Cortex of kidney (tissue), 1 donor: ENCODE results near the gene PXDC1.
"Not testable (repeated sequence)": the region's sequence is repeated elsewhere in the genome, so short reads cannot be mapped to it uniquely, and the experiment has no call there.

Source experiments
- DNase-seq: peaks from one replicate; lab custom pipeline; 2025; lab: John Stamatoyannopoulos, UW

Gene PXDC1

GRCh38 chr6:3731700-3732099, 19.8 kb downstream of the PXDC1 start:
- no peak for DNase-seq

- DNase-seq, result no peak
Measured at GRCh38 chr6:3729603-3730344, 21.7 kb downstream of the PXDC1 start.

GRCh38 chr6:3727593-3728108, 23.9 kb downstream of the PXDC1 start:
- no peak for DNase-seq

GRCh38 chr6:3727036-3727435, 24.5 kb downstream of the PXDC1 start:
- DNase-seq, result no peak

GRCh38 chr6:3726421-3726820, 25.1 kb downstream of the PXDC1 start:
- no peak for DNase-seq

- no peak for DNase-seq
Measured at GRCh38 chr6:3725145-3726047, 26.1 kb downstream of the PXDC1 start.

- DNase-seq, result no peak
Measured at GRCh38 chr6:3724451-3725144, 26.9 kb downstream of the PXDC1 start.

GRCh38 chr6:3723966-3724365, 27.5 kb downstream of the PXDC1 start:
- DNase-seq, result no peak

- DNase-seq, result no peak
Measured at GRCh38 chr6:3723251-3723650, 28.3 kb downstream of the PXDC1 start.

- DNase-seq, result no peak
Measured at GRCh38 chr6:3722785-3723184, 28.7 kb downstream of the PXDC1 start.

- DNase-seq, result no peak
Measured at GRCh38 chr6:3721810-3722621, 29.5 kb downstream of the PXDC1 start.

GRCh38 chr6:3720770-3721169, 30.7 kb downstream of the PXDC1 start:
- not testable (repeated sequence) for DNase-seq

- no peak for DNase-seq
Measured at GRCh38 chr6:3719462-3720308, 31.8 kb downstream of the PXDC1 start.

- DNase-seq, result no peak
Measured at GRCh38 chr6:3718407-3718806, 33.1 kb downstream of the PXDC1 start.

- DNase-seq, result no peak
Measured at GRCh38 chr6:3715285-3715684, 36.2 kb downstream of the PXDC1 start.

- DNase-seq, result no peak
Measured at GRCh38 chr6:3714768-3715167, 36.7 kb downstream of the PXDC1 start.

GRCh38 chr6:3714111-3714510, 37.4 kb downstream of the PXDC1 start:
- DNase-seq, result no peak

GRCh38 chr6:3712827-3713665, 38.5 kb downstream of the PXDC1 start:
- no peak for DNase-seq

- DNase-seq, result no peak
Measured at GRCh38 chr6:3711776-3712175, 39.7 kb downstream of the PXDC1 start.

- no peak for DNase-seq
Measured at GRCh38 chr6:3710403-3710802, 41.1 kb downstream of the PXDC1 start.
